Diencephalon (tissue), 1 donor: ENCODE results near the gene GOLGA6L6. TPM values are rescaled to one million over a fixed set of nuclear protein-coding genes. Genes with fewer than 3 reads are reported as not detected.

ENCODE experiments used
- small RNA-seq: library from RNA; depleted of rRNA; stranded (forward); fragments of <200 nt; gene quantifications from one replicate; pipeline ENCODE3, GENCODE V24; 2014
- total RNA-seq: library from RNA; depleted of rRNA; stranded (reverse); fragments of >200 nt; gene quantifications from one replicate; pipeline ENCODE4 v1.2.3, GENCODE V29; 2014

GOLGA6L6 gene
- total RNA-seq, result not detected

GRCh38 chr15:20541700-20542099 lies at the start of gene GOLGA6L6:
Gene GOLGA6L6, minus strand, starts transcription at chr15:20541800. Its CDS starts 91 bp downstream, at chr15:20541709.

Small RNA genes within 50 kb of the gene (small RNA-seq; reads per million reads assigned to genes)
- gene RN7SL759P, result not detected
